Brain microvascular endothelial cell (primary cell): ENCODE data around the gene KRTAP5-6.

Source experiments
- DNase-seq: peaks from one replicate; pipeline ENCODE4 v3.0.0-alpha.2; 2020
- H3K27ac ChIP-seq: fragments of 250-450 bp; sonication (Bioruptor Pico); 2 replicates; pipeline ENCODE4 v1.5.1; 2020; ENCODE audit warnings: mild to moderate bottlenecking, moderate library complexity
- H3K27me3 ChIP-seq: fragments of 250-450 bp; sonication (Bioruptor Pico); replicated peaks from 2 replicates; pipeline ENCODE4 v1.5.1; 2020; ENCODE audit warnings: mild to moderate bottlenecking
- H3K36me3 ChIP-seq: fragments of 250-450 bp; sonication (Bioruptor Pico); replicated peaks from 2 replicates; pipeline ENCODE4 v1.5.1; 2020; ENCODE audit warnings: mild to moderate bottlenecking
- H3K4me3 ChIP-seq: 2 replicates; pipeline ENCODE4 v1.5.1; 2011; ENCODE audit warnings: low read depth, mild to moderate bottlenecking, control low read depth, low read length, moderate library complexity
- in situ Hi-C: cut with HindIII; loops from 2 replicates; pipeline ENCODE4 v1.10.0; 2017; ENCODE audit warnings: low sequenced_read_pairs, low pct_ligation_motif_present
- TF ChIP-seq, protein P1 (sequence below): IDR thresholded peaks from 2 replicates; pipeline ENCODE4 v1.5.1; 2011; ENCODE audit warnings: low read depth, mild to moderate bottlenecking, moderate library complexity, low read length, control low read depth, inconsistent platforms; ENCODE audit errors: missing control alignments

KRTAP5-6 gene

DNA sequence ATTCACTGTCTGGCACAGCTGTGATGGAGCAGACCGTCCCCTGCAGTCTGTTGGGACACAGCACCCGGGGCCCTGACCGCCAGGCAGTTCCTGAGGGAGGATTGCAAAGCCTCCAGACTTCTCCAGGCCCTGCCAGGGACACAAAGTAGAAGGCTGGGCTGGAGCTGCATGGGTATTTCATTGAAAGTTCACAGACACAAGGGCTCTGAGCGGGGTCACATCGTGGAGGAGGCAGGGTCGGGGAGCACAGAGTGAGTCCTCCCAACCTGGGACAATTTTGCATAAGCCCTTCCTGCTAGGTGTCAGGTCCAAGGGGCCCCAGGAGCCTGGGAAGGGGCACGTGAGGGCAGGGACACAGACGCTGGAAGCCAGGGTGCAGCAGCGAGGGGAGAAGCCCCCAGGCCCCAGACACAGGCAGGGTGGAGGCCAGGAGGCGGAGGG, 37.7 kb downstream of the KRTAP5-6 start:
- H3K27me3 ChIP-seq = peaks cover 3% of the 10 kb centered on the region
- in situ Hi-C loops = no loop called here
- no peak overlapping the region for H3K4me3 ChIP-seq
- H3K36me3 ChIP-seq = no peaks in the 10 kb centered on the region
- no peak for DNase-seq
- TF ChIP-seq, protein P1, sequence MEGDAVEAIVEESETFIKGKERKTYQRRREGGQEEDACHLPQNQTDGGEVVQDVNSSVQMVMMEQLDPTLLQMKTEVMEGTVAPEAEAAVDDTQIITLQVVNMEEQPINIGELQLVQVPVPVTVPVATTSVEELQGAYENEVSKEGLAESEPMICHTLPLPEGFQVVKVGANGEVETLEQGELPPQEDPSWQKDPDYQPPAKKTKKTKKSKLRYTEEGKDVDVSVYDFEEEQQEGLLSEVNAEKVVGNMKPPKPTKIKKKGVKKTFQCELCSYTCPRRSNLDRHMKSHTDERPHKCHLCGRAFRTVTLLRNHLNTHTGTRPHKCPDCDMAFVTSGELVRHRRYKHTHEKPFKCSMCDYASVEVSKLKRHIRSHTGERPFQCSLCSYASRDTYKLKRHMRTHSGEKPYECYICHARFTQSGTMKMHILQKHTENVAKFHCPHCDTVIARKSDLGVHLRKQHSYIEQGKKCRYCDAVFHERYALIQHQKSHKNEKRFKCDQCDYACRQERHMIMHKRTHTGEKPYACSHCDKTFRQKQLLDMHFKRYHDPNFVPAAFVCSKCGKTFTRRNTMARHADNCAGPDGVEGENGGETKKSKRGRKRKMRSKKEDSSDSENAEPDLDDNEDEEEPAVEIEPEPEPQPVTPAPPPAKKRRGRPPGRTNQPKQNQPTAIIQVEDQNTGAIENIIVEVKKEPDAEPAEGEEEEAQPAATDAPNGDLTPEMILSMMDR = no peak
- no peak overlapping the region for H3K27ac ChIP-seq

DNA sequence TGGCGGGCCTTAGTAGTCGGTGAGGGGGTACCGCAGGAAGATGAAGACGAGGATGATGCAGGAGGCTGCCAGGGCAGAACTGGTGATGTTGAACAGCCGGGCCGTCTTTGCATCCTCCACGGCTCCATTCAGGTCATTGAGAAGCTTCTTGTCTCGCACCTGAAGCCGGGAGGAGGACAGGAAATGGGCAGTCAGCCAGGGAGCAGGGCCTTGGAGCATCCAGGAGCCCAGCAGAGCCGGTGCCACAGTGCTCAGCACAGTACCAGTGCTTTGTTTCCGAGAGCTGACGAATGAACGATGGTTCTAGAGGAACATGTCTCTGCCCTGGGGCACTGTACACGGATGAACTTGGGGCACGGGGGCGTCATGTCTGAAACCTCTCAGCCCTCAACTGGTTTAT, 38.3 kb downstream of the KRTAP5-6 start:
- in situ Hi-C loops = no loop called here
- TF ChIP-seq, protein P1 = no peak
- no peak overlapping the region for H3K4me3 ChIP-seq
- peaks cover 3% of the 10 kb centered on the region for H3K27me3 ChIP-seq
- no peak for DNase-seq
- H3K36me3 ChIP-seq = no peaks in the 10 kb centered on the region
- no peak overlapping the region for H3K27ac ChIP-seq

DNA sequence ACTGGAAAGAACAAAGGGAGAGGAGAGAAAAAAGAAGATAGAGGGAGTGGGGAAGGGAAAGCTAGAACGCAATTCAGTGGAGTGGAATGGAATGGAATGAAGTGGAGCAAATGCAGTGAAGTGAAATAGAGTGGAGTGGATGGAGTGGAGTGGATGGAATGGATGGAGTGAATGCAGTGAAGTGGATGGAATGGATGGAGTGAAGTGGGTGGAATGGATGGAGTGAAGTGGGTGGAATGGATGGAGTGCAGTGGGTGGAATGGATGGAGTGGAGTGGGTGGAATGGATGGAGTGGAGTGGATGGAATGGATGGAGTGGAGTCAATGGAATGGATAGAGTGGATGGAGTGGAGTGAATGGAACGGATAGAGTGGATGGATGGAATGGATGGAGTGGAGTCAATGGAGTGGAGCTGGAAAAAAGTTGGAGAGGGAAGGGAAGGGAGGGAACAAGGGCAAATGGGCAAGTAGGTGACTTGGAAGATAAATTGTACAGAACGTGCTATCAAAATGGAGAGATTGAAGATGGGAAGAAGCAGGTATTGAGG, 39.5 kb downstream of the KRTAP5-6 start:
- Histone ChIP-seq H3K27ac (no peak overlapping the region), H3K27me3 (peaks cover 3% of the 10 kb centered on the region), H3K36me3 (no peaks in the 10 kb centered on the region), H3K4me3 (no peak overlapping the region)
- in situ Hi-C loops = no loop called here
- no peak for DNase-seq
- TF ChIP-seq, protein P1 = no peak

DNA sequence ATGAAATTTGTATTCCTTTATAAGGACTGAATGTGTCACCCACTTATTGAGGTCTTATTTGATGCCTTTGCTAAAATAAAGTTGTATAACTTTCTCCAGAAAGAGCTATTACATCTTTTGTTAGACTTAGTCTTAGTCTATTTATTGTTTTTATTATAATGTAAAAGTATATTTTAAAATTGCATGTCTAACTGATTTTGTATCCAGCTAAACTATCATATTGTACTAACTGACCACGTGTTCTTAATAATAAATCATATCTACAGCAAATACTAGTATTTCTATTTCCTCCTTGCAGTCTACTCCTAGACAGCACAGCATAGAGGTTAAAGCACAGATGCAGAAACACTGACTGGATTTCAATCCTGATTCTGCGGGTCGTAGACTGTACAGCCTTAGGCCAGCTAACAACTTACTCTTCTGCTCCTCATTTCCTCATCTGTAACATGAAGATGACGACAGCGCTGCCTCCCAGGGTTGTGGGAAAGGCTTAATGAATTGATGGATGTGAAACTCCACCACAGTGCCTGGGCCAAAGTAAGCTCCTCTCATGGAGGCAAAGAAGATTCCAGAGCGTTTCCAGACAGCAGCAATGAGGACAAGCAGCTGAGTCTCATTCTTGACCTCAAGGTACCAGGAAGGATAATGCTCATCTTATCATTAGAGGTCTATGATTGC, 40.2 kb downstream of the KRTAP5-6 start:
- Histone ChIP-seq H3K27me3 (peaks cover under 1% of the 10 kb centered on the region), H3K27ac (no peak overlapping the region), H3K4me3 (no peak overlapping the region), H3K36me3 (no peaks in the 10 kb centered on the region)
- DNase-seq = no peak
- TF ChIP-seq, protein P1 = no peak
- in situ Hi-C loops = no loop called here

DNA sequence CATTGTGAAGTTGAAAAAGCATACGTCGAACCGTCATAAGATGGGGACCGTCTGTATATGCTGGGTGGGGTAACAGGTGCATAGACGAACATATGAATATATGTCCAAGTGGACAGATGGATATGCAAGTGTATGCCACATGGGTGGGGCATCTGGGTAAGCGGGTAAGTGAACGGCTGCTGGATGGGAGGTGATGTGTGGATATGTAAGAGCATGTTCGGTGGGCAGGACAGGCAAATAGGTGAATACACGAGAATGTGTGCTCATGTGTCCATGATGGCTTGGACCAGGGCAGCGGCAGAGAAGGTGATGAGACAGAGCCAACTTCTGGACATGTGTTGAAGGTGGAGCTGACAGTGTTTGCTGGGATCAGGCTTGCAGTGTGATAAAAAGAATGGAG, 41.4 kb downstream of the KRTAP5-6 start:
- H3K4me3 ChIP-seq = no peak overlapping the region
- no peaks in the 10 kb centered on the region for H3K36me3 ChIP-seq
- H3K27ac ChIP-seq = no peak overlapping the region
- TF ChIP-seq, protein P1 = no peak
- H3K27me3 ChIP-seq = no peaks in the 10 kb centered on the region
- no peak for DNase-seq
- in situ Hi-C loops = no loop called here

DNA sequence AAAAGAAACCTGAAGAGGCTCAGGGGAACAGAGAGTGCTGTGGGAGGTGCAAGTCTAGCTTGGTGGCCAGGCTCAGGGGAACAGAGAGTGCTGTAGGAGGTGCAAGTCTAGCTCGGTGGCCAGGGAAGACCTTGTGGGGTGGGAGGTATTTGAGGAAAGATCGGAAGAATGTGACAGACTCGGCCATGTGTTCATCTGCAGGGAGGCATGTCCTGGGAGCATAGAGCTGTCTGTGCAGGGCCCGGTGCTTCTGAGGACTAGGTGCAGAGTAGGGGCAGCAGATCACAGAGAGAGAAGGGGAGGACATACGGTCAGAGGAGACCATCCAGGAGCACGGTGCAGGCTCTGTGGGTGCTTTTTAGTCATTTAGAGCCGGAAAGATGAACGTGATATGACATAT, 42.6 kb downstream of the KRTAP5-6 start:
- H3K27me3 ChIP-seq = no peaks in the 10 kb centered on the region
- no peaks in the 10 kb centered on the region for H3K36me3 ChIP-seq
- in situ Hi-C loops = no loop called here
- TF ChIP-seq, protein P1 = no peak
- no peak overlapping the region for H3K27ac ChIP-seq
- no peak overlapping the region for H3K4me3 ChIP-seq
- no peak for DNase-seq
